H1 (cell line): Measurements from ENCODE around the gene RDH5. TPM values are rescaled to one million over a fixed set of nuclear protein-coding genes. Genes with fewer than 3 reads are reported as not detected.

Experiments used
- POLR2A ChIP-seq, 2 experiments: IDR thresholded peaks; 1 replicate in 1 of 2; 2 replicates in 1 of 2; pipeline ENCODE4 v1.6.1; 2011; ENCODE audit warnings: low read depth in 2 of 2, low read length in 2 of 2, mild to moderate bottlenecking in 2 of 2; ENCODE audit errors: control extremely low read depth in 1 of 2
- RBBP5 ChIP-seq: IDR thresholded peaks from 2 replicates; pipeline ENCODE4 v1.7.1; 2012; ENCODE audit warnings: low read depth, mild to moderate bottlenecking, inconsistent platforms, low read length, moderate library complexity, borderline replicate concordance
- polyA plus RNA-seq, 7 experiments: library from polyadenylated mRNA; depleted of rRNA in 3 of 7; stranded (reverse) in 5 of 7; unstranded in 2 of 7; fragments of >200 nt in 5 of 7; fragments of 200-250 nt in 2 of 7; gene quantifications; 1 replicate in 5 of 7; 2 replicates in 1 of 7; 4 replicates in 1 of 7; pipeline versions ENCODE4 v1.2.1 to v1.2.3, GENCODE V29; 2011 to 2013; ENCODE audit warnings: missing spikeins in 2 of 7, mixed read lengths in 2 of 7
- total RNA-seq: library from RNA; stranded (reverse); fragmentation: NEBNext Ultra II Directional; extraction: Animal tissue kit (Norgen Biotek cat#: 25700); gene quantifications from 2 replicates; pipeline ENCODE4 v1.2.1, GENCODE V29; 2021

The RDH5 gene
- total and polyA plus RNA-seq, 2 of the 8 experiments (the other 6 are each of a cell fraction or from before 2014, with no cell fraction given): 4.2 to 6.0 TPM

DNA sequence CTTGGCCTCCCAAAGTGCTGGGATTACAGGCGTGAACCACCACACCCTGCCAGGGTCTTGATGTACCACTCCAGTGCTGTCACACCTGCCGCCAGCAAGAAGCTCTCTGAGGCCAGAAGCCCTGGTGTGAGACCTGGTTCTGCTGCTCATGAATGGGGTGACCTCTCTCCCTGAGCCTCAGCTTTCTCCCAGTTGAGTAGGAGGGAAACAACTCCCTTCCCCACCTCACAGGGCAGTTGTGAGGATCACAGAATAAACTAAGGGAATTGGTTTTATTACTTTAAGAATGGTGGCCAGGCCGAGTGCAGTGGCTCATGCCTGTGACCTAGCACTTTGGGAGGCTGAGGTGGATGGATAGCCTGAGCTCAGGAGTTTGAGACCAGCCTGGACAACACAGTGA is 14.4 kb downstream of the RDH5 start (continued):
- no peak for TF ChIP-seq POLR2A (IDR thresholded peaks at IDR 0.05; ENCODE audit: control extremely low read depth in 1 of 2, low read depth in 2 of 2, low read length in 2 of 2)
- no peak for TF ChIP-seq RBBP5
